ENCODE results near the gene TBRG4.

TBRG4 gene

GRCh38 chr7:45089341-45089891 is 22.1 kb downstream of the TBRG4 start:
- no peaks in the 10 kb centered on the region for H3K36me3 ChIP-seq (ENCODE audit: low read depth)
- H3K4me1 ChIP-seq (ENCODE audit: insufficient read depth, poor library complexity, severe bottlenecking): peaks cover 5% of the 10 kb centered on the region
- no peaks in the 10 kb centered on the region for H3K27me3 ChIP-seq (ENCODE audit: insufficient read depth, poor library complexity, severe bottlenecking)
- no peak for DNase-seq (ENCODE audit: low spot score)
- peak; percentile 71 for ATAC-seq (ENCODE audit: low read depth)
- no peaks in the 10 kb centered on the region for H3K9me3 ChIP-seq (ENCODE audit: severe bottlenecking)
- no peak overlapping the region for H3K27ac ChIP-seq (ENCODE audit: poor library complexity, severe bottlenecking)
- peak overlapping the region; percentile 41 for H3K4me3 ChIP-seq (ENCODE audit: severe bottlenecking)
- TF ChIP-seq CTCF (IDR thresholded peaks at IDR 0.05; ENCODE audit: poor library complexity, severe bottlenecking): no peak

GRCh38 chr7:45088821-45089340 is 22.6 kb downstream of the TBRG4 start, which contains the start of gene NACAD:
NACAD (minus strand) TSS chr7:45088969; CDS start chr7:45088894, 75 bp downstream.
- H3K27ac ChIP-seq (ENCODE audit: poor library complexity, severe bottlenecking): no peak within 1 kb of the TSS
- H3K4me1 ChIP-seq (ENCODE audit: insufficient read depth, poor library complexity, severe bottlenecking): peaks cover 5% of the 10 kb centered on the region
- H3K4me3 ChIP-seq (ENCODE audit: severe bottlenecking): peak within 1 kb of the TSS; percentile 41
- ATAC-seq (ENCODE audit: low read depth) (peak; percentile 48), DNase-seq (ENCODE audit: low spot score) (no peak)
- no peaks in the 10 kb centered on the region for H3K9me3 ChIP-seq (ENCODE audit: severe bottlenecking)
- no peaks in the 10 kb centered on the region for H3K27me3 ChIP-seq (ENCODE audit: insufficient read depth, poor library complexity, severe bottlenecking)
- H3K36me3 ChIP-seq (ENCODE audit: low read depth): no peaks in the 10 kb centered on the region
- no peak for TF ChIP-seq CTCF (IDR thresholded peaks at IDR 0.05; ENCODE audit: poor library complexity, severe bottlenecking)

- TF ChIP-seq CTCF (IDR thresholded peaks at IDR 0.05; ENCODE audit: poor library complexity, severe bottlenecking): no peak
- DNase-seq (ENCODE audit: low spot score): no peak
- Histone ChIP-seq H3K9me3 (ENCODE audit: severe bottlenecking) (no peaks in the 10 kb centered on the region), H3K4me3 (ENCODE audit: severe bottlenecking) (peak overlapping the region; percentile 41), H3K36me3 (ENCODE audit: low read depth) (no peaks in the 10 kb centered on the region), H3K4me1 (ENCODE audit: insufficient read depth, poor library complexity, severe bottlenecking) (peaks cover 5% of the 10 kb centered on the region), H3K27ac (ENCODE audit: poor library complexity, severe bottlenecking) (no peak overlapping the region), H3K27me3 (ENCODE audit: insufficient read depth, poor library complexity, severe bottlenecking) (no peaks in the 10 kb centered on the region)
- no peak for ATAC-seq (ENCODE audit: low read depth)
Observed at GRCh38 chr7:45088146-45088701, 23.3 kb downstream of the TBRG4 start.

- Histone ChIP-seq H3K27me3 (ENCODE audit: insufficient read depth, poor library complexity, severe bottlenecking) (no peaks in the 10 kb centered on the region), H3K9me3 (ENCODE audit: severe bottlenecking) (no peaks in the 10 kb centered on the region), H3K36me3 (ENCODE audit: low read depth) (no peaks in the 10 kb centered on the region), H3K4me1 (ENCODE audit: insufficient read depth, poor library complexity, severe bottlenecking) (peaks cover 6% of the 10 kb centered on the region), H3K27ac (ENCODE audit: poor library complexity, severe bottlenecking) (no peak overlapping the region), H3K4me3 (ENCODE audit: severe bottlenecking) (no peak overlapping the region)
- no peak for ATAC-seq (ENCODE audit: low read depth)
- no peak for DNase-seq (ENCODE audit: low spot score)
- no peak for TF ChIP-seq CTCF (IDR thresholded peaks at IDR 0.05; ENCODE audit: poor library complexity, severe bottlenecking)
Observed at GRCh38 chr7:45087301-45088145, 24.0 kb downstream of the TBRG4 start.

Measured in RWPE2 (cell line).